AG09309 (cell line): ENCODE results near the gene ELMO1.

Experiments used
- DNase-seq: peaks from one replicate; pipeline ENCODE4 v3.0.0-alpha.2; 2010; ENCODE audit warnings: low read depth
- H3K4me3 ChIP-seq: 2 replicates; pipeline ENCODE4 v1.5.1; 2011; ENCODE audit warnings: mild to moderate bottlenecking, low read depth, low read length, moderate library complexity; ENCODE audit not compliant: control insufficient read depth
- CTCF ChIP-seq: IDR thresholded peaks from 2 replicates; pipeline ENCODE4 v1.5.1; 2011; ENCODE audit warnings: mild to moderate bottlenecking, low read depth, low read length, inconsistent platforms; ENCODE audit not compliant: insufficient read depth, control insufficient read depth; ENCODE audit errors: missing control alignments

ELMO1 gene

GRCh38 chr7:37415629-37416028, 33.0 kb downstream of the ELMO1 start:
- H3K4me3 ChIP-seq, result no peak overlapping the region
- no peak for DNase-seq
- TF ChIP-seq CTCF, result no peak

GRCh38 chr7:37414352-37414983, 34.2 kb downstream of the ELMO1 start:
- no peak overlapping the region for H3K4me3 ChIP-seq
- DNase-seq, result no peak
- TF ChIP-seq CTCF, result no peak

GRCh38 chr7:37411444-37412034, 37.1 kb downstream of the ELMO1 start:
- no peak overlapping the region for H3K4me3 ChIP-seq
- no peak for DNase-seq
- no peak for TF ChIP-seq CTCF

- no peak for TF ChIP-seq CTCF
- DNase-seq, result no peak
These were observed 38.1 kb downstream of the ELMO1 start for GRCh38 chr7:37410305-37411229.

GRCh38 chr7:37409461-37409860, 39.2 kb downstream of the ELMO1 start:
- DNase-seq, result no peak
- TF ChIP-seq CTCF, result no peak
- no peak overlapping the region for H3K4me3 ChIP-seq

More at GRCh38 chr7:37410305-37411229, 38.1 kb downstream of the ELMO1 start:
- no peak overlapping the region for H3K4me3 ChIP-seq

- no peak for DNase-seq
These were observed 40.1 kb downstream of the ELMO1 start for GRCh38 chr7:37408291-37409228.

More at GRCh38 chr7:37408291-37409228, 40.1 kb downstream of the ELMO1 start:
- TF ChIP-seq CTCF, result no peak
- no peak overlapping the region for H3K4me3 ChIP-seq
